Skeletal muscle tissue (tissue), 1 donor: ENCODE data around the gene TEX55. TPM values are rescaled to one million over a fixed set of nuclear protein-coding genes. Genes with fewer than 3 reads are reported as not detected.

Source experiments
- total RNA-seq: library from RNA; depleted of rRNA; stranded (reverse); fragments of >200 nt; gene quantifications from one replicate; pipeline ENCODE4 v1.2.3, GENCODE V29; 2014

TEX55 gene
- total RNA-seq, 1 donor from 2014 or later, result not detected

Other genes with a start within 250 kb of the TEX55 start
- 2.6 TPM for gene IGSF11, start 111.3 kb upstream of the TEX55 start, total RNA-seq
- not detected for gene UPK1B, start 27.4 kb downstream of the TEX55 start, total RNA-seq
- gene B4GALT4, start 94.7 kb downstream of the TEX55 start, total RNA-seq, result 7.8 TPM
- gene ARHGAP31, start 148.2 kb downstream of the TEX55 start, total RNA-seq, result 9.4 TPM